DND-41 (cell line): ENCODE data around the gene LIG1.

ENCODE experiments used
- CTCF ChIP-seq: IDR thresholded peaks from 2 replicates; pipeline ENCODE4 v1.5.1; 2012; ENCODE audit warnings: borderline replicate concordance, low read length, moderate library complexity, mild to moderate bottlenecking; ENCODE audit not compliant: poor library complexity, severe bottlenecking; ENCODE audit errors: extremely low read depth
- EZH2 ChIP-seq: IDR thresholded peaks from 3 replicates; pipeline ENCODE4 v1.6.1; 2012; ENCODE audit warnings: borderline replicate concordance, low read depth, mild to moderate bottlenecking, moderate library complexity, low read length, inconsistent platforms; ENCODE audit not compliant: severe bottlenecking

GRCh38 chr19:48102870-48103751 is 67.0 kb downstream of the LIG1 start:
- peak; percentile 88 for TF ChIP-seq CTCF
- TF ChIP-seq EZH2, result no peak
